K562 (cell line): Measurements from ENCODE around the gene ZNF837. TPM values are rescaled to one million over a fixed set of nuclear protein-coding genes. Genes with fewer than 3 reads are reported as not detected.
A peak's percentile ranks its signal among the peaks of the same experiment; 100 is the strongest.

Experiments
- BCLAF1 ChIP-seq, 2 experiments: fragments of 450-650 bp in 1 of 2; IDR thresholded peaks; 2 replicates each; pipeline ENCODE4 v1.6.1; 2011 to 2017; ENCODE audit warnings: low read depth in 2 of 2, antibody characterized with exemption in 1 of 2, borderline replicate concordance in 1 of 2, low read length in 1 of 2, mild to moderate bottlenecking in 1 of 2, mixed read lengths in 1 of 2; ENCODE audit not compliant: control insufficient read depth in 1 of 2
- CCNT2 ChIP-seq: IDR thresholded peaks from 2 replicates; pipeline ENCODE4 v1.6.1; 2011; ENCODE audit warnings: borderline replicate concordance, low read depth, mild to moderate bottlenecking, moderate library complexity, mixed read lengths, low read length; ENCODE audit not compliant: insufficient read length; ENCODE audit errors: extremely low read depth
- E2F8 ChIP-seq: fragments of 450-650 bp; IDR thresholded peaks from 2 replicates; pipeline ENCODE4 v1.7.1; 2018; ENCODE audit warnings: mild to moderate bottlenecking, low read depth; ENCODE audit not compliant: partially characterized antibody
- HINFP ChIP-seq: fragments of 450-650 bp; conservative IDR thresholded peaks from 2 replicates; pipeline ENCODE4 v1.6.1; 2016; ENCODE audit warnings: missing genetic modification characterization, low read depth, mild to moderate bottlenecking, control low read depth, missing compliant biosample characterization
- LEF1 ChIP-seq: fragments of 450-650 bp; IDR thresholded peaks from 2 replicates; pipeline ENCODE4 v1.6.1; 2016; ENCODE audit warnings: mild to moderate bottlenecking
- SAFB ChIP-seq: fragments of 200-400 bp; formaldehyde crosslinking; IDR thresholded peaks from 2 replicates; pipeline ENCODE4 v1.6.1; 2017; ENCODE audit warnings: low read depth, low read length, borderline replicate concordance
- SP1 ChIP-seq: sonication (generic); formaldehyde crosslinking; IDR thresholded peaks from 2 replicates; pipeline ENCODE4 v1.8.1; 2022; ENCODE audit warnings: mild to moderate bottlenecking, missing genetic modification reagents
- THAP7 ChIP-seq: fragments of 250-450 bp; sonication (Bioruptor Pico); IDR thresholded peaks from 2 replicates; pipeline ENCODE4 v1.5.0; 2021
- ZBTB9 ChIP-seq: fragments of 450-650 bp; formaldehyde crosslinking; IDR thresholded peaks from 2 replicates; pipeline ENCODE4 v1.4.0; 2020; ENCODE audit warnings: mild to moderate bottlenecking, moderate library complexity
- ZNF124 ChIP-seq: sonication (generic); formaldehyde crosslinking; IDR thresholded peaks from 2 replicates; pipeline ENCODE4 v1.8.1; 2022; ENCODE audit warnings: missing genetic modification reagents
- ZNF3 ChIP-seq: fragments of 250-450 bp; sonication (Bioruptor Pico); IDR thresholded peaks from 2 replicates; pipeline ENCODE4 v1.5.0; 2021; ENCODE audit warnings: mild to moderate bottlenecking, moderate library complexity
- ZNF740 ChIP-seq, 3 experiments: fragments of 200-800 bp in 1 of 3; sonication (Bioruptor generic) in 1 of 3; sonication (generic) in 1 of 3; formaldehyde crosslinking in 1 of 3; IDR thresholded peaks; 2 replicates each; pipeline versions ENCODE4 v1.6.1 to v1.8.0; 2016 to 2022; ENCODE audit warnings: mild to moderate bottlenecking in 2 of 3, missing compliant biosample characterization in 2 of 3, missing genetic modification characterization in 2 of 3, missing genetic modification reagents in 1 of 3
- polyA plus RNA-seq, 8 experiments: library from polyadenylated mRNA; depleted of rRNA in 4 of 8; stranded (reverse) in 5 of 8; unstranded in 3 of 8; fragments of >200 nt; fragmentation: Nextera tagmentation in 2 of 8; fragmentation: Illumina TruSeq in 1 of 8; extraction: Ambion mirVana in 2 of 8; extraction: Trizol in 1 of 8; gene quantifications; 2 replicates each; pipeline versions ENCODE4 v1.2.1 to v1.2.3, GENCODE V29; 2011 to 2014; ENCODE audit warnings: inconsistent platforms in 1 of 8, missing spikeins in 1 of 8
- total RNA-seq, 7 experiments: library from RNA; depleted of rRNA in 6 of 7; stranded (reverse); fragments of >200 nt in 6 of 7; fragmentation: Illumina TruSeq in 2 of 7; extraction: Trizol in 2 of 7; gene quantifications; 2 replicates each; pipeline versions ENCODE4 v1.2.1 to v1.2.3, GENCODE V29; 2011 to 2021; ENCODE audit warnings: low replicate concordance in 1 of 7

Gene ZNF837
- total and polyA plus RNA-seq, 9 of the 15 experiments (the other 6 are each of a cell fraction or from before 2014, with no cell fraction given): 0.11 to 2.1 (median 0.57) TPM; not detected in 4

- TF ChIP-seq ZBTB9 (CRISPR knock-in tag) (no peak), THAP7 (CRISPR knock-in tag) (no peak), SAFB (peak; percentile 25; the same call in 1 of the 2 replicates), ZNF3 (no peak), BCLAF1 (IDR thresholded peaks at IDR 0.05; ENCODE audit: borderline replicate concordance in 1 of 2, control insufficient read depth in 1 of 2, low read depth in 2 of 2, low read length in 1 of 2) (no peak), ZNF740 (CRISPR knock-in tag; IDR thresholded peaks at IDR 0.05) (peak; percentile 74), ZNF740 (tag; IDR thresholded peaks at IDR 0.05) (no peak), E2F8 (no peak), SP1 (CRISPR knock-in tag) (peak; percentile 68), HINFP (tag) (no peak), CCNT2 (peak; percentile 63), LEF1 (no peak), ZNF124 (no peak)
These were observed 33.6 kb downstream of the ZNF837 start (continued) for GRCh38 chr19:58346961-58347929.
